ENCODE data around the gene CNIH2.
"Not testable (repeated sequence)": the region's sequence is repeated elsewhere in the genome, so short reads cannot be mapped to it uniquely, and the experiment has no call there.

The CNIH2 gene

GRCh38 chr11:66291706-66292542 lies 13.9 kb downstream of the CNIH2 start, which contains the start of gene TMEM151A:
TSS of gene TMEM151A (plus strand) at chr11:66291894. CDS start at chr11:66292014, 120 bp downstream.
- no peak for DNase-seq (ENCODE audit: low spot score)

- no peak for DNase-seq (ENCODE audit: low spot score)
Observed at GRCh38 chr11:66292543-66293332, 14.8 kb downstream of the CNIH2 start.

GRCh38 chr11:66293352-66293751 lies 15.4 kb downstream of the CNIH2 start:
- DNase-seq (ENCODE audit: low spot score), result no peak

- DNase-seq (ENCODE audit: low spot score), result no peak
Observed at GRCh38 chr11:66293777-66294625, 16.0 kb downstream of the CNIH2 start.

- no peak for DNase-seq (ENCODE audit: low spot score)
Observed at GRCh38 chr11:66294626-66295620, 16.9 kb downstream of the CNIH2 start.

GRCh38 chr11:66297610-66298009 lies 19.6 kb downstream of the CNIH2 start:
- DNase-seq (ENCODE audit: low spot score), result no peak

- no peak for DNase-seq (ENCODE audit: low spot score)
Observed at GRCh38 chr11:66299186-66299585, 21.2 kb downstream of the CNIH2 start.

- DNase-seq (ENCODE audit: low spot score), result no peak
Observed at GRCh38 chr11:66302656-66303055, 24.7 kb downstream of the CNIH2 start.

GRCh38 chr11:66309475-66309874 lies 31.5 kb downstream of the CNIH2 start:
- DNase-seq (ENCODE audit: low spot score), result no peak

- no peak for DNase-seq (ENCODE audit: low spot score)
Observed at GRCh38 chr11:66310324-66310723, 32.3 kb downstream of the CNIH2 start.

GRCh38 chr11:66310803-66311440 lies 32.9 kb downstream of the CNIH2 start:
- DNase-seq (ENCODE audit: low spot score), result not testable (repeated sequence)

- no peak for DNase-seq (ENCODE audit: low spot score)
Observed at GRCh38 chr11:66311470-66311964, 33.5 kb downstream of the CNIH2 start.

- DNase-seq (ENCODE audit: low spot score), result peak; percentile 94
Observed at GRCh38 chr11:66311965-66312548, 34.1 kb downstream of the CNIH2 start.

- peak; percentile 99 for DNase-seq (ENCODE audit: low spot score)
Observed at GRCh38 chr11:66312549-66313320, 34.8 kb downstream of the CNIH2 start.

GRCh38 chr11:66313321-66314185 lies 35.6 kb downstream of the CNIH2 start:
- peak; percentile 91 for DNase-seq (ENCODE audit: low spot score)

- no peak for DNase-seq (ENCODE audit: low spot score)
Observed at GRCh38 chr11:66314186-66314501, 36.2 kb downstream of the CNIH2 start.

- no peak for DNase-seq (ENCODE audit: low spot score)
Observed at GRCh38 chr11:66314561-66315497, 36.9 kb downstream of the CNIH2 start.

All from left forelimb (tissue), 1 donor.